Measurements from ENCODE around the gene IFT20. TPM values are rescaled to one million over a fixed set of nuclear protein-coding genes. Genes with fewer than 3 reads are reported as not detected.

The IFT20 gene
- total RNA-seq, 2 experiments from 2014 or later = 16.3 to 23.9 TPM

- Histone ChIP-seq H3K9me3 (ENCODE audit: low read length) (no peaks in the 10 kb centered on the region), H2AFZ (ENCODE audit: low read length) (no peak overlapping the region), H3K4me2 (ENCODE audit: low read length) (no peak overlapping the region), H3K36me3 (ENCODE audit: insufficient read depth, low read length) (peaks cover 10% of the 10 kb centered on the region; the same call in 1 of the 2 replicates), H4K20me1 (ENCODE audit: insufficient read depth, low read length) (no peaks in the 10 kb centered on the region), H3K4me3 (ENCODE audit: low read depth, low read length, poor library complexity, severe bottlenecking) (no peak overlapping the region), H3K9me2 (ENCODE audit: insufficient read depth, low read length) (no peaks in the 10 kb centered on the region), H3K4me1 (ENCODE audit: insufficient read depth, low read length, poor library complexity, severe bottlenecking) (peaks cover 12% of the 10 kb centered on the region), H3K27ac (ENCODE audit: low read depth, low read length, poor library complexity, severe bottlenecking) (no peak overlapping the region), H3K79me2 (ENCODE audit: insufficient read depth, low read depth, low read length) (no peaks in the 10 kb centered on the region)
- POLR2A ChIA-PET = interaction anchor here (0.9 kb wide), 1 partner anchor 9 kb away, joined by 3 read pairs; no protein-coding TSS in a partner anchor
- intact Hi-C loops (cut with micrococcal nuclease; ENCODE audit: unreplicated experiment) = no loop called here
- TF ChIP-seq, protein P1, sequence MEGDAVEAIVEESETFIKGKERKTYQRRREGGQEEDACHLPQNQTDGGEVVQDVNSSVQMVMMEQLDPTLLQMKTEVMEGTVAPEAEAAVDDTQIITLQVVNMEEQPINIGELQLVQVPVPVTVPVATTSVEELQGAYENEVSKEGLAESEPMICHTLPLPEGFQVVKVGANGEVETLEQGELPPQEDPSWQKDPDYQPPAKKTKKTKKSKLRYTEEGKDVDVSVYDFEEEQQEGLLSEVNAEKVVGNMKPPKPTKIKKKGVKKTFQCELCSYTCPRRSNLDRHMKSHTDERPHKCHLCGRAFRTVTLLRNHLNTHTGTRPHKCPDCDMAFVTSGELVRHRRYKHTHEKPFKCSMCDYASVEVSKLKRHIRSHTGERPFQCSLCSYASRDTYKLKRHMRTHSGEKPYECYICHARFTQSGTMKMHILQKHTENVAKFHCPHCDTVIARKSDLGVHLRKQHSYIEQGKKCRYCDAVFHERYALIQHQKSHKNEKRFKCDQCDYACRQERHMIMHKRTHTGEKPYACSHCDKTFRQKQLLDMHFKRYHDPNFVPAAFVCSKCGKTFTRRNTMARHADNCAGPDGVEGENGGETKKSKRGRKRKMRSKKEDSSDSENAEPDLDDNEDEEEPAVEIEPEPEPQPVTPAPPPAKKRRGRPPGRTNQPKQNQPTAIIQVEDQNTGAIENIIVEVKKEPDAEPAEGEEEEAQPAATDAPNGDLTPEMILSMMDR (conservative IDR thresholded peaks at IDR 0.05; ENCODE audit: low read length) = no peak
- TF ChIP-seq EZH2phosphoT487 (IDR thresholded peaks at IDR 0.05; ENCODE audit: borderline replicate concordance, low read depth, low read length) = no peak
- DNase-seq (ENCODE audit: low spot score) = no peak
- no TSS peak for BruUV-seq (replicated peaks)
- CTCF ChIA-PET (ENCODE audit: unreplicated experiment) = no interaction called here
Measured at GRCh38 chr17:28367641-28368305, 32.5 kb upstream of the IFT20 start.

DNA sequence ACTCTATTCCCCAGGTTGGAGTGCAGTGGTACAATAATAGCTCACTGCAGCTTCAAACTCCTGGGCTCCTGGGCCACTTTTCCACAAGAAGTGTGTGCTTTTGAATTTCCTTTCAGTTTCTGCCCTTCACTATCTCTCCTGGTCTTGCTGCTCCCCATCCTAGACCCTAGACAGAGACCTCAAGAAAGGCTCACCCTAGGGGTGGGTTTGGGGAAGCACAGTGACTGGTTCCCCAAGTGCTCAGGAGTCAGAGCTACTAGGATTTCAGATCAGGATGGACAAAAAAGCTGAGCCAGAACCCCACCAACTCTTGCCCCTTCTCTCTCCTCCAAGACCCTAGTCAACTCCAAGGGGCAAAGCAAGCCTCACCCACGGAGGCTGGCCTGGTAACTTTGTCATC lies 31.3 kb upstream of the IFT20 start:
- H3K27ac ChIP-seq (ENCODE audit: low read depth, low read length, poor library complexity, severe bottlenecking) = no peak overlapping the region
- intact Hi-C loops (cut with micrococcal nuclease; ENCODE audit: unreplicated experiment) = no loop called here
- H3K4me1 ChIP-seq (ENCODE audit: insufficient read depth, low read length, poor library complexity, severe bottlenecking) = peaks cover 5% of the 10 kb centered on the region
- no peaks in the 10 kb centered on the region for H3K79me2 ChIP-seq (ENCODE audit: insufficient read depth, low read depth, low read length)
- TF ChIP-seq EZH2phosphoT487 (IDR thresholded peaks at IDR 0.05; ENCODE audit: borderline replicate concordance, low read depth, low read length) = no peak
- TF ChIP-seq, protein P1 (conservative IDR thresholded peaks at IDR 0.05; ENCODE audit: low read length) = peak; percentile 53
- ChIA-PET CTCF (ENCODE audit: unreplicated experiment) (no interaction called here), POLR2A (interaction anchor here (0.9 kb wide), 2 partner anchors 8 kb away, joined by 3 to 6 read pairs; no protein-coding TSS in a partner anchor)
- H3K9me2 ChIP-seq (ENCODE audit: insufficient read depth, low read length) = no peaks in the 10 kb centered on the region
- no TSS peak for BruUV-seq (replicated peaks)
- no peak overlapping the region for H3K4me3 ChIP-seq (ENCODE audit: low read depth, low read length, poor library complexity, severe bottlenecking)
- H2AFZ ChIP-seq (ENCODE audit: low read length) = no peak overlapping the region
- no peaks in the 10 kb centered on the region for H4K20me1 ChIP-seq (ENCODE audit: insufficient read depth, low read length)
- no peaks in the 10 kb centered on the region for H3K9me3 ChIP-seq (ENCODE audit: low read length)
- H3K36me3 ChIP-seq (ENCODE audit: insufficient read depth, low read length) = peaks cover 19% of the 10 kb centered on the region; the same call in 1 of the 2 replicates
- H3K4me2 ChIP-seq (ENCODE audit: low read length) = no peak overlapping the region
- peak; percentile 25 for DNase-seq (ENCODE audit: low spot score)

GRCh38 chr17:28365487-28365886 lies 30.2 kb upstream of the IFT20 start:
- no peak overlapping the region for H3K4me2 ChIP-seq (ENCODE audit: low read length)
- no peak for DNase-seq (ENCODE audit: low spot score)
- intact Hi-C loops (cut with micrococcal nuclease; ENCODE audit: unreplicated experiment) = no loop called here
- no peak overlapping the region for H2AFZ ChIP-seq (ENCODE audit: low read length)
- H3K27ac ChIP-seq (ENCODE audit: low read depth, low read length, poor library complexity, severe bottlenecking) = no peak overlapping the region
- H3K9me3 ChIP-seq (ENCODE audit: low read length) = no peaks in the 10 kb centered on the region
- POLR2A ChIA-PET = no interaction called here
- no peaks in the 10 kb centered on the region for H3K4me1 ChIP-seq (ENCODE audit: insufficient read depth, low read length, poor library complexity, severe bottlenecking)
- TF ChIP-seq EZH2phosphoT487 (IDR thresholded peaks at IDR 0.05; ENCODE audit: borderline replicate concordance, low read depth, low read length) = no peak
- TF ChIP-seq, protein P1 (conservative IDR thresholded peaks at IDR 0.05; ENCODE audit: low read length) = no peak
- H4K20me1 ChIP-seq (ENCODE audit: insufficient read depth, low read length) = no peaks in the 10 kb centered on the region
- H3K4me3 ChIP-seq (ENCODE audit: low read depth, low read length, poor library complexity, severe bottlenecking) = no peak overlapping the region
- peaks cover 30% of the 10 kb centered on the region for H3K36me3 ChIP-seq (ENCODE audit: insufficient read depth, low read length)
- CTCF ChIA-PET (ENCODE audit: unreplicated experiment) = no interaction called here
- H3K9me2 ChIP-seq (ENCODE audit: insufficient read depth, low read length) = no peaks in the 10 kb centered on the region
- H3K79me2 ChIP-seq (ENCODE audit: insufficient read depth, low read depth, low read length) = no peaks in the 10 kb centered on the region
- no TSS peak for BruUV-seq (replicated peaks)

Measured in OCI-LY7 (cell line).